WTC11 (cell line): ENCODE measurements around the gene CCER1. TPM values are rescaled to one million over a fixed set of nuclear protein-coding genes. Genes with fewer than 3 reads are reported as not detected.
A peak's percentile ranks its signal among the peaks of the same experiment; 100 is the strongest.

Source experiments
- ATF1 ChIP-seq: sonication (generic); formaldehyde crosslinking; IDR thresholded peaks from 2 replicates; pipeline ENCODE4 v1.8.1; 2023; ENCODE audit warnings: mild to moderate bottlenecking, moderate library complexity, missing genetic modification reagents
- ATF2 ChIP-seq: sonication (generic); formaldehyde crosslinking; IDR thresholded peaks from 2 replicates; pipeline ENCODE4 v1.8.1; 2022; ENCODE audit warnings: low read depth, missing genetic modification reagents, borderline replicate concordance
- CBFB ChIP-seq: sonication (generic); formaldehyde crosslinking; IDR thresholded peaks from 2 replicates; pipeline ENCODE4 v1.8.1; 2022; ENCODE audit warnings: mild to moderate bottlenecking, low read depth, missing genetic modification reagents
- CTCF ChIP-seq: fragments of 200-600 bp; IDR thresholded peaks from 2 replicates; pipeline ENCODE4 v1.8.0; 2022; ENCODE audit warnings: antibody characterized with exemption
- E2F1 ChIP-seq: sonication (generic); formaldehyde crosslinking; IDR thresholded peaks from 2 replicates; pipeline ENCODE4 v1.8.0; 2022; ENCODE audit warnings: mild to moderate bottlenecking, missing genetic modification reagents
- E2F5 ChIP-seq: sonication (generic); formaldehyde crosslinking; IDR thresholded peaks from 2 replicates; pipeline ENCODE4 v1.8.1; 2022; ENCODE audit warnings: mild to moderate bottlenecking, moderate library complexity, missing genetic modification reagents
- EMX1 ChIP-seq: fragments of 250-450 bp; sonication (Bioruptor Pico); IDR thresholded peaks from 2 replicates; pipeline ENCODE4 v1.8.0; 2021; ENCODE audit warnings: mild to moderate bottlenecking
- FOXJ3 ChIP-seq: sonication (generic); formaldehyde crosslinking; IDR thresholded peaks from 2 replicates; pipeline ENCODE4 v1.9.0; 2021; ENCODE audit warnings: missing genetic modification reagents, mild to moderate bottlenecking, borderline replicate concordance
- FOXP1 ChIP-seq: sonication (generic); formaldehyde crosslinking; IDR thresholded peaks from 2 replicates; pipeline ENCODE4 v1.8.0; 2022; ENCODE audit warnings: missing genetic modification reagents, mild to moderate bottlenecking, moderate library complexity, borderline replicate concordance
- GABPB1 ChIP-seq: sonication (generic); formaldehyde crosslinking; IDR thresholded peaks from 2 replicates; pipeline ENCODE4 v1.8.1; 2023; ENCODE audit warnings: mild to moderate bottlenecking, missing genetic modification reagents
- GTF2I ChIP-seq: fragments of 250-450 bp; sonication (Bioruptor Pico); conservative IDR thresholded peaks from 2 replicates; pipeline ENCODE4 v1.4.0; 2021; ENCODE audit warnings: mild to moderate bottlenecking
- IRF1 ChIP-seq: sonication (generic); formaldehyde crosslinking; IDR thresholded peaks from 2 replicates; pipeline ENCODE4 v1.8.0; 2023; ENCODE audit warnings: missing genetic modification reagents
- JAZF1 ChIP-seq: fragments of 250-450 bp; sonication (Bioruptor Pico); IDR thresholded peaks from 2 replicates; pipeline ENCODE4 v1.9.0; 2021; ENCODE audit warnings: moderate library complexity, mild to moderate bottlenecking, inconsistent platforms
- MAX ChIP-seq: sonication (generic); formaldehyde crosslinking; IDR thresholded peaks from 2 replicates; pipeline ENCODE4 v1.8.0; 2022; ENCODE audit warnings: mild to moderate bottlenecking, missing genetic modification reagents
- MYBL2 ChIP-seq: sonication (generic); formaldehyde crosslinking; IDR thresholded peaks from 2 replicates; pipeline ENCODE4 v1.8.1; 2023; ENCODE audit warnings: mild to moderate bottlenecking, moderate library complexity, missing genetic modification reagents
- NFE2L1 ChIP-seq: sonication (generic); formaldehyde crosslinking; IDR thresholded peaks from 2 replicates; pipeline ENCODE4 v1.8.1; 2023; ENCODE audit warnings: missing genetic modification reagents
- NFYB ChIP-seq: sonication (generic); formaldehyde crosslinking; conservative IDR thresholded peaks from 2 replicates; pipeline ENCODE4 v1.8.0; 2022; ENCODE audit warnings: low read depth, missing genetic modification reagents
- NR3C1 ChIP-seq: sonication (generic); formaldehyde crosslinking; conservative IDR thresholded peaks from 2 replicates; pipeline ENCODE4 v1.8.1; 2023; ENCODE audit warnings: low read depth, mild to moderate bottlenecking, missing genetic modification reagents
- OVOL2 ChIP-seq: fragments of 250-450 bp; sonication (Bioruptor Pico); IDR thresholded peaks from 2 replicates; pipeline ENCODE4 v1.9.0; 2021; ENCODE audit warnings: mild to moderate bottlenecking, borderline replicate concordance
- RELA ChIP-seq: sonication (generic); formaldehyde crosslinking; IDR thresholded peaks from 2 replicates; pipeline ENCODE4 v1.8.1; 2022; ENCODE audit warnings: missing genetic modification reagents, mild to moderate bottlenecking, borderline replicate concordance
- SP1 ChIP-seq: sonication (generic); formaldehyde crosslinking; conservative IDR thresholded peaks from 2 replicates; pipeline ENCODE4 v1.8.1; 2022; ENCODE audit warnings: missing genetic modification reagents
- TEAD1 ChIP-seq: sonication (generic); formaldehyde crosslinking; IDR thresholded peaks from 2 replicates; pipeline ENCODE4 v1.8.0; 2022; ENCODE audit warnings: mild to moderate bottlenecking, missing genetic modification reagents
- USF1 ChIP-seq: sonication (generic); formaldehyde crosslinking; IDR thresholded peaks from 2 replicates; pipeline ENCODE4 v1.8.0; 2022; ENCODE audit warnings: mild to moderate bottlenecking, missing genetic modification reagents
- ZNF121 ChIP-seq: sonication (generic); formaldehyde crosslinking; IDR thresholded peaks from 2 replicates; pipeline ENCODE4 v1.8.0; 2023; ENCODE audit warnings: missing genetic modification reagents
- ZNF232 ChIP-seq: sonication (generic); formaldehyde crosslinking; IDR thresholded peaks from 2 replicates; pipeline ENCODE4 v1.8.0; 2022; ENCODE audit warnings: mild to moderate bottlenecking, missing genetic modification reagents
- ZNF281 ChIP-seq: sonication (generic); formaldehyde crosslinking; IDR thresholded peaks from 2 replicates; pipeline ENCODE4 v1.8.0; 2023; ENCODE audit warnings: mild to moderate bottlenecking, missing genetic modification reagents
- ZNF425 ChIP-seq: fragments of 250-450 bp; sonication (Bioruptor Pico); conservative IDR thresholded peaks from 2 replicates; pipeline ENCODE4 v1.9.0; 2021; ENCODE audit warnings: mild to moderate bottlenecking
- total RNA-seq: library from RNA; stranded (reverse); gene quantifications from 3 replicates; pipeline ENCODE4 v1.2.3, GENCODE V29; 2021

The CCER1 gene
- total RNA-seq, 1 experiment from 2014 or later = not detected

GRCh38 chr12:90953956-90954421, 987 bp downstream of the CCER1 start (continued):
- TF ChIP-seq E2F5 (CRISPR knock-in tag) (no peak), ZNF425 (CRISPR knock-in tag) (no peak), EMX1 (no peak), NFE2L1 (no peak), RELA (no peak), CBFB (no peak), JAZF1 (CRISPR knock-in tag) (no peak), USF1 (CRISPR knock-in tag) (no peak), ZNF281 (CRISPR knock-in tag) (no peak), SP1 (CRISPR knock-in tag) (peak; percentile 53; the same call in 1 of the 2 replicates), FOXJ3 (CRISPR knock-in tag) (no peak), ATF2 (CRISPR knock-in tag) (no peak), MAX (CRISPR knock-in tag) (peak; percentile 59; the same call in 1 of the 2 replicates), E2F1 (CRISPR knock-in tag) (no peak), NR3C1 (CRISPR knock-in tag) (no peak), IRF1 (no peak), TEAD1 (CRISPR knock-in tag) (no peak; the same call in 1 of the 2 replicates), ZNF121 (peak; percentile 98), ATF1 (no peak), NFYB (no peak), MYBL2 (CRISPR knock-in tag) (no peak), ZNF232 (CRISPR knock-in tag) (no peak), CTCF (peak; percentile 96), GTF2I (CRISPR knock-in tag) (no peak), FOXP1 (CRISPR knock-in tag) (peak; percentile 86; the same call in 1 of the 2 replicates), GABPB1 (no peak), OVOL2 (CRISPR knock-in tag) (no peak)
